Posterior cingulate gyrus (tissue), 11 donors: ENCODE data around the gene ZNF557.

ENCODE experiments used
- DNase-seq, 10 donors: peaks; one replicate each; pipeline versions ENCODE4 v3.0.0 to v3.0.0-alpha.2; 2020 to 2021; ENCODE audit warnings: mixed read lengths in 3 of 10
- intact Hi-C: fragments of 100-400 bp; cut with DNase I; formaldehyde crosslinking; loops from one replicate; pipeline ENCODE4 v1.15.1; 2023

ZNF557 gene

DNA sequence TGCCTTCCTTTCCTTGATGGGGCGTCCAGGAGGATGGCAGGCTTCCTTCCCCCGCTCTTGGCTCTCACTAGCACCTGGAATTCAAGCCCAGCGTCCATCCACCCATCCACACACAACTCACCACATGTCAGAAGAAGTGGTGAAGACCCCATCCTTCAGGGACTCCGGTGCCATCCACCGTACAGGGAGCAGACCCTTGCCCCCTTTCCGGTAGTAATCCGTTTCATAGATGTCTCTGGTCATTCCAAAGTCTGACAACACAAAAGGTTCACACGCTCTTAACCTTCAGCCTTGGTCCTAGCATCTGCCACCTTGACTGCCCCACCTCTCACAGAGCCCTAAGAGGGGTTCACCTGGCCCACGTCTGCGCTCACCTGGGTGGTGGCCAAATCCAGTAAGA, 51.0 kb downstream of the ZNF557 start:
- intact Hi-C loops: no loop called here
- peak in 1 of 10 donors; percentile 51 for DNase-seq

DNA sequence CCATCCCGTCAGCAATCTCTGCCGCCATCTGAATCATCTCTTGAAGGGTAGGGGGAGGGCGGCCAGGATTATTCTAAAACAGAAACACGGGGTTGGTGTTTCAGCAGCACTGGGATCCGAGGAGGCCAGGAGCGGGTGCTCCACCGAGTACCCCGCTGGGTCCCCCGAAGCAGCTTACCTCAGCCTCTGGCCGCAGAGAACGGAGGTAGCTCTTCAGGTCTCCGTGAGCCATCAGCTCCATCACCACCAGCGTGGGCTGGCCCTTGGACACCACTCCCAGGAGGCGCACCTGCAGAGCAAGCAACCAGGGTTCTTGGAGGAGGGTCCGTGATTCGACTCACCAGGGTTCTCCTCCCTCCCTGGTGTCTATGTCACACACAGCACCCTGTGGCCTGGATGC, 53.2 kb downstream of the ZNF557 start:
- DNase-seq: peak in 1 of 10 donors; percentile 77

DNA sequence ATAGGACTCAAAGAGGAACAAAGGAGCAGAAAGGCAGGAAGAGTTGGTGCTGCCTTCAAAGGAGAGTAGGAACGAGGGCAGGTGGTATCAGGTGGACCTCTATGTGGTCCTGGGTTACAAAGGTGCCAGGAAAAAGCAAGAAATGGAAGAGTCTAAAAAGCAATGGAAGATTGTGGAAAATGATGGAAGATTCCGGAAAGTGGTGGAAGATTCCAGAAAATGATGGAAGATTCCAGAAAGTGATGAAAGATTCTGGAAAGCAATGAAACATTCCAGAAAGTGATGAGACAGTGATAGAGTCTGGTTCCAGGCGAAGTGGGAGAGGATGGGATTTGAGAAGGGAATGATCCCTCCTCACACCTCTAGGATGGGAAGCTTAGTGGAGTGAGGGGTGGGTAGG, 55.3 kb downstream of the ZNF557 start:
- no peak for DNase-seq
- intact Hi-C loops: no loop called here

More for the DNA sequence above, 53.2 kb downstream of the ZNF557 start:
- intact Hi-C loops: no loop called here

DNA sequence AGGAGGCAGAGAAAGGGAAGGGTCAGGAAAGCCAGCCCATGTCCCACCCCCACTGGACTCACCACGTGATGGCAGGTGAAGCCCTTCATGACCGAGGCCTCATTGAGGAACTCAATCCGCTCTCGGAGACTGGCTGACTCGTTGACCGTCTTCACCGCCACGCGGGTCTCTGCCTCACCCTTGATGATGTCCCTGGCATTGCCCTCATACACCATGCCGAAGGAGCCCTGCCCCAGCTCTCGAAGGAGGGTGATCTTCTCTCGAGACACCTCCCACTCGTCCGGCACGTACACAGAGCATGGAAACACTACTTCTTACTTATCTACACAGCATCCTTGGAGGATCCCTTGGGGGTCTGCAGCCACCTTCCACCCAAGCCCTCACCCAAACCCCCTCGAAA, 55.7 kb downstream of the ZNF557 start:
- intact Hi-C loops: no loop called here
- DNase-seq: peak in 1 of 10 donors; percentile 77

DNA sequence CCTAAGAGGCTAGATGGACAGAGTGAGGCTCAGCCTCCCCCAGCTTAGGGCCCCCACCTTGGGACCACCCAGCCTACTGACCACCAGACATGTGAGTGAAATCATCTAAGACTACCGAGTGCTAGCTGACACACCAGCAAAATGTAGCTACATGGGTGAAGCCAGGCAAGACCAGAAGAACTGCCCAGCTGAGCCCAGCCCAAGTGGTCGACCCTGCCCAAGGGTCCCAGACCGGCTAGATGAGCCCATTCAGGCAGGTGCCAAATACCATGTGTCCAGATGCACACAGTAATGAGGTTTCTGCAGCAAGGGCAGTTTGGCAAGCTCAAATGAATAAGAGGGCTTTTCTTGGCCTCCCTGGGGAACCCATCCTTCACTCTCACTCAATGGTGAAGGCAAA, 56.6 kb downstream of the ZNF557 start:
- intact Hi-C loops: no loop called here
- no peak for DNase-seq

DNA sequence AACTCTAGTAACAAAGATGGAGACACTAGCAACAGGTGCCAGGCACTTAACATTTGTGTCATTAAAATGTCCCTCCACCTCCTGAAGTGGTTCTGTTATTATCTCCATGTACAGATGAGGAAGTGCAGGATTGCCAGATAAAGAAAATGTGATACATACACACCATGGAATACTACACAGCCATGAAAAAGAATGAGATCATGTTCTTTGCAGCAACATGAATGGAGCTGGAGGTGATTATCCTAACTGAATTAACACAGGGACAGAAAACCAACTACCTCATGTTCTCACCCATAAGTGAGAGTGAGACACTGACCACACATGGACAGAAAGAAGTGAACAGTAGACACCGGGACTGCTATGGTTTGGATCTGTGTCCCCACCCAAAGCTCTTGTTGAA, 60.5 kb downstream of the ZNF557 start:
- intact Hi-C loops: no loop called here
- DNase-seq: no peak

DNA sequence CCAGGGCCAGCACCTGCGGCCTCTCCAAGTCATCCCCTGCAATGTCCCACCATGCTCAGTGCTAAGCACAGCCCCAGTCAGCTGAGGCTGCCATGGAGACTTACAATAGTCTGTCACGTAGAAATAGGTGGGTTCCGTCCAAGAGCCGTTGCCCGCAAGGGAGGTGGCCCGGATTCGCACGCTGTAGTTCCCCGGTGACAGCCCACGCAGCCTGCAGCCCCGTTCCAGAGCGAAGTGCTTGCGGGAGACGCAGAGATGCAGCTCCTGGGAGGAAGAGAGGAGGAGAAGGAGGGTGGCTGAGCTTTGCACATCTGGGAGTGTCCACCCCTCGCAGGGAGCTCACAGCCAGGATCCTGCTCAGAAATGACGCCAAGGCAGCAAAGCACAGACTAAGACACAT, 62.6 kb downstream of the ZNF557 start:
- DNase-seq: peak in 1 of 10 donors; percentile 79
- intact Hi-C loops: no loop called here

DNA sequence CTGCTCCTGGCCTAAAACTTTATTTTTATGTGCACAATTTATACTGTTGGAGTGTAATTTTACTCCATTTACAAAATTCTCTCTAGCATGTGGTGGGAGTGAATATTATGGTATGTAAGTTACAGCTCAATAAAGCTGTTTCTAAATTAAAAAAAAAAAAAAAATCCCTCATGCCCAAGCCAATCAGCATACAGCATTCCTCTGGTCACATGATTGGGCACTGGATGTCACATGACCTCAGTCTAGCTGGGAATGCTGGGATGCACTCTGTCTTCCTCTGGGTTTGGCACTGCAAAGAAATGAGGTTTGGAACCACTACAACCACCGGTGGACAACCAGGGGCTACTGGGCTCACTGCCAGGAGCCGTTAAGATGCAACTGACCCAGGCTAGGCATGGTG, 67.6 kb downstream of the ZNF557 start:
- intact Hi-C loops: no loop called here
- DNase-seq: no peak
